ENCODE results near the gene MAT2A.
"Not testable (repeated sequence)": the region's sequence is repeated elsewhere in the genome, so short reads cannot be mapped to it uniquely, and the experiment has no call there.

The MAT2A gene

GRCh38 chr2:85578243-85579180 lies 39.5 kb downstream of the MAT2A start:
- no peak for DNase-seq (ENCODE audit: low read depth in 3 of 3, low spot score in 1 of 3)

- no peak for DNase-seq (ENCODE audit: low read depth in 3 of 3, low spot score in 1 of 3)
Measured at GRCh38 chr2:85579266-85579935, 40.4 kb downstream of the MAT2A start.

GRCh38 chr2:85580206-85580605 lies 41.2 kb downstream of the MAT2A start:
- no peak for DNase-seq (ENCODE audit: low read depth in 3 of 3, low spot score in 1 of 3)

- DNase-seq (ENCODE audit: low read depth in 3 of 3, low spot score in 1 of 3) = no peak
Measured at GRCh38 chr2:85582492-85582891, 43.5 kb downstream of the MAT2A start.

GRCh38 chr2:85583667-85584353 lies 44.8 kb downstream of the MAT2A start:
- DNase-seq (ENCODE audit: low read depth in 3 of 3, low spot score in 1 of 3) = no peak

GRCh38 chr2:85584354-85584856 lies 45.4 kb downstream of the MAT2A start, which contains the start of gene VAMP5:
TSS of gene VAMP5 (plus strand) at chr2:85584431. CDS start at chr2:85584491, 60 bp downstream.
- DNase-seq (ENCODE audit: low read depth in 3 of 3, low spot score in 1 of 3) = no peak

GRCh38 chr2:85584857-85585780 lies 46.2 kb downstream of the MAT2A start:
- no peak for DNase-seq (ENCODE audit: low read depth in 3 of 3, low spot score in 1 of 3)

GRCh38 chr2:85585781-85586105 lies 46.8 kb downstream of the MAT2A start:
- no peak for DNase-seq (ENCODE audit: low read depth in 3 of 3, low spot score in 1 of 3)

- no peak for DNase-seq (ENCODE audit: low read depth in 3 of 3, low spot score in 1 of 3)
Measured at GRCh38 chr2:85588236-85588635, 49.3 kb downstream of the MAT2A start.

- no peak for DNase-seq (ENCODE audit: low read depth in 3 of 3, low spot score in 1 of 3)
Measured at GRCh38 chr2:85588645-85589044, 49.7 kb downstream of the MAT2A start.

GRCh38 chr2:85589181-85589580 lies 50.2 kb downstream of the MAT2A start:
- no peak for DNase-seq (ENCODE audit: low read depth in 3 of 3, low spot score in 1 of 3)

- DNase-seq (ENCODE audit: low read depth in 3 of 3, low spot score in 1 of 3) = no peak
Measured at GRCh38 chr2:85589982-85590791, 51.2 kb downstream of the MAT2A start.

GRCh38 chr2:85590950-85591349 lies 52.0 kb downstream of the MAT2A start:
- no peak for DNase-seq (ENCODE audit: low read depth in 3 of 3, low spot score in 1 of 3)

GRCh38 chr2:85591563-85591962 lies 52.6 kb downstream of the MAT2A start:
- no peak for DNase-seq (ENCODE audit: low read depth in 3 of 3, low spot score in 1 of 3)

- DNase-seq (ENCODE audit: low read depth in 3 of 3, low spot score in 1 of 3) = not testable (repeated sequence)
Measured at GRCh38 chr2:85592299-85592698, 53.3 kb downstream of the MAT2A start.

GRCh38 chr2:85593023-85593422 lies 54.1 kb downstream of the MAT2A start:
- DNase-seq (ENCODE audit: low read depth in 3 of 3, low spot score in 1 of 3) = no peak
